H1 (cell line): Measurements from ENCODE around the gene TCTN3. TPM values are rescaled to one million over a fixed set of nuclear protein-coding genes. Genes with fewer than 3 reads are reported as not detected.

Experiments used
- CTCF ChIA-PET: fragments of 300-600 bp; sonication (Branson Sonifier 250); formaldehyde crosslinking; loops from one replicate; lab custom pipeline; 2021; ENCODE audit not compliant: partially characterized antibody; lab: Charles Lee
- POLR2A ChIA-PET: fragments of 300-600 bp; sonication (Branson Sonifier 250); formaldehyde crosslinking; loops from one replicate; lab custom pipeline; 2021; ENCODE audit warnings: inconsistent platforms; ENCODE audit not compliant: partially characterized antibody; lab: Charles Lee
- DNase-seq, 2 experiments: peaks; one replicate each; pipeline versions ENCODE4 v3.0.0 to v3.0.0-alpha.2; 2010 to 2022; ENCODE audit warnings: low spot score in 2 of 2, low read depth in 1 of 2, mixed read lengths in 1 of 2
- FAIRE-seq: peaks from 2 replicates; lab custom pipeline; 2011; peaks lifted over from hg19 to GRCh38; lab: Jason Lieb, UNC
- H2AFZ ChIP-seq: 2 replicates; pipeline ENCODE4 v1.8.1; 2012; ENCODE audit warnings: low read length, inconsistent platforms
- H2AK5ac ChIP-seq: 2 replicates; pipeline ENCODE4 v1.6.1; 2013; ENCODE audit warnings: low read depth, low read length
- H2BK120ac ChIP-seq: replicated peaks from 2 replicates; pipeline ENCODE3; 2013; ENCODE audit warnings: low read depth, low read length, inconsistent platforms
- H2BK12ac ChIP-seq: 2 replicates; pipeline ENCODE4 v1.6.1; 2013; ENCODE audit warnings: low read depth, low read length
- H2BK15ac ChIP-seq: 2 replicates; pipeline ENCODE4 v1.6.1; 2013; ENCODE audit warnings: low read length
- H2BK20ac ChIP-seq: 2 replicates; pipeline ENCODE4 v1.6.1; 2013; ENCODE audit warnings: low read length
- H2BK5ac ChIP-seq: 2 replicates; pipeline ENCODE4 v1.6.1; 2013; ENCODE audit warnings: low read depth, low read length
- H3K14ac ChIP-seq: 2 replicates; pipeline ENCODE4 v1.6.1; 2013; ENCODE audit warnings: inconsistent platforms; ENCODE audit not compliant: insufficient read length
- H3K18ac ChIP-seq: 2 replicates; pipeline ENCODE4 v1.6.1; 2013; ENCODE audit warnings: low read length; ENCODE audit errors: extremely low read depth
- H3K23ac ChIP-seq: 2 replicates; pipeline ENCODE4 v1.6.1; 2013; ENCODE audit warnings: inconsistent platforms; ENCODE audit not compliant: insufficient read length
- H3K23me2 ChIP-seq: 2 replicates; pipeline ENCODE4 v1.6.1; 2013; ENCODE audit warnings: low read depth, low read length
- H3K27ac ChIP-seq: 2 replicates; pipeline ENCODE4 v1.6.1; 2011; ENCODE audit warnings: low read depth, low read length, inconsistent platforms
- H3K27me3 ChIP-seq, 4 experiments: replicated peaks in 1 of 4; 1 replicate in 1 of 4; 2 replicates in 3 of 4; pipeline versions ENCODE4 v1.6.1 to v1.8.1; 2011 to 2013; ENCODE audit warnings: low read length in 3 of 4, mild to moderate bottlenecking in 3 of 4, inconsistent platforms in 2 of 4, mixed read lengths in 2 of 4, moderate library complexity in 1 of 4; ENCODE audit not compliant: control insufficient read depth in 3 of 4, insufficient read depth in 3 of 4; ENCODE audit errors: extremely low read depth in 1 of 4
- H3K36me3 ChIP-seq, 4 experiments: 2 replicates each; pipeline versions ENCODE4 v1.6.1 to v1.8.1; 2011 to 2013; ENCODE audit warnings: mild to moderate bottlenecking in 4 of 4, low read length in 3 of 4, moderate library complexity in 2 of 4, control low read depth in 1 of 4, inconsistent platforms in 1 of 4; ENCODE audit not compliant: insufficient read depth in 4 of 4, control insufficient read depth in 2 of 4
- H3K4ac ChIP-seq: replicated peaks from 2 replicates; pipeline ENCODE3; 2013; ENCODE audit warnings: low read length, low read depth, mixed read lengths, inconsistent platforms; ENCODE audit not compliant: insufficient read length
- H3K4me1 ChIP-seq, 4 experiments: replicated peaks in 1 of 4; 1 replicate in 1 of 4; 2 replicates in 3 of 4; pipeline versions ENCODE4 v1.6.1 to v1.8.1; 2011 to 2013; ENCODE audit warnings: low read length in 3 of 4, inconsistent platforms in 2 of 4, mixed read lengths in 1 of 4; ENCODE audit not compliant: insufficient read depth in 4 of 4, control insufficient read depth in 3 of 4
- H3K4me2 ChIP-seq, 2 experiments: 2 replicates each; pipeline versions ENCODE4 v1.6.1 to v1.8.1; 2011 to 2013; ENCODE audit warnings: low read depth in 2 of 2, low read length in 2 of 2, control low read depth in 1 of 2, inconsistent platforms in 1 of 2, mild to moderate bottlenecking in 1 of 2; ENCODE audit not compliant: insufficient read depth in 1 of 2
- H3K4me3 ChIP-seq, 4 experiments: fragments of 200-600, 300-600 bp in 1 of 4; sonication (generic), shearing (Covaris generic), sonication (Bioruptor Twin) in 1 of 4; 2 replicates each; pipeline versions ENCODE4 v1.5.1 to v1.8.1; 2011 to 2016; ENCODE audit warnings: low read length in 4 of 4, low read depth in 3 of 4, control low read depth in 2 of 4, inconsistent platforms in 2 of 4, mild to moderate bottlenecking in 2 of 4, mixed read lengths in 1 of 4, moderate library complexity in 1 of 4; ENCODE audit not compliant: insufficient read depth in 2 of 4; ENCODE audit errors: extremely low read depth in 1 of 4
- H3K56ac ChIP-seq: replicated peaks from 2 replicates; pipeline ENCODE3; 2013; ENCODE audit warnings: low read depth, mild to moderate bottlenecking, mixed read lengths, low read length, inconsistent platforms; ENCODE audit not compliant: insufficient read length
- H3K79me1 ChIP-seq: 2 replicates; pipeline ENCODE4 v1.6.1; 2013; ENCODE audit warnings: low read depth, low read length, control low read depth
- H3K79me2 ChIP-seq, 2 experiments: 2 replicates each; pipeline versions ENCODE4 v1.6.1 to v1.8.1; 2012 to 2013; ENCODE audit warnings: low read length in 2 of 2, mild to moderate bottlenecking in 2 of 2, inconsistent platforms in 1 of 2; ENCODE audit not compliant: insufficient read depth in 2 of 2, control insufficient read depth in 1 of 2
- H3K9ac ChIP-seq, 4 experiments: replicated peaks in 1 of 4; 1 replicate in 1 of 4; 2 replicates in 3 of 4; pipeline versions ENCODE4 v1.6.1 to v1.8.1; 2011 to 2013; ENCODE audit warnings: low read depth in 3 of 4, low read length in 3 of 4, control low read depth in 2 of 4, mild to moderate bottlenecking in 2 of 4, moderate library complexity in 2 of 4, inconsistent platforms in 1 of 4; ENCODE audit errors: extremely low read depth in 1 of 4
- H3K9me3 ChIP-seq, 2 experiments: 2 replicates each; pipeline versions ENCODE4 v1.6.1 to v1.8.1; 2012 to 2013; ENCODE audit warnings: mild to moderate bottlenecking in 2 of 2, moderate library complexity in 2 of 2, control low read depth in 1 of 2, inconsistent platforms in 1 of 2, low read depth in 1 of 2, low read length in 1 of 2, mixed read lengths in 1 of 2; ENCODE audit not compliant: insufficient read depth in 2 of 2
- H4K20me1 ChIP-seq, 2 experiments: replicated peaks in 1 of 2; 2 replicates each; pipeline versions ENCODE3 to v1.8.1; 2011 to 2013; ENCODE audit warnings: inconsistent platforms in 2 of 2, low read length in 2 of 2, mild to moderate bottlenecking in 1 of 2; ENCODE audit not compliant: insufficient read depth in 2 of 2, control insufficient read depth in 1 of 2
- H4K5ac ChIP-seq: 2 replicates; pipeline ENCODE4 v1.6.1; 2013; ENCODE audit warnings: low read length, low read depth, mixed read lengths, inconsistent platforms; ENCODE audit not compliant: insufficient read length
- H4K8ac ChIP-seq: 2 replicates; pipeline ENCODE4 v1.8.0; 2013; ENCODE audit warnings: mild to moderate bottlenecking, moderate library complexity, low read length, inconsistent platforms; ENCODE audit not compliant: insufficient read depth; ENCODE audit errors: extremely low read depth
- H4K91ac ChIP-seq: replicated peaks from 2 replicates; pipeline ENCODE3; 2013; ENCODE audit warnings: low read length, mixed read lengths, inconsistent platforms; ENCODE audit not compliant: insufficient read length
- CHD1 ChIP-seq: IDR thresholded peaks from 2 replicates; pipeline ENCODE4 v1.6.1; 2012; ENCODE audit warnings: low read depth, low read length, improper control_type of control experiment
- KDM4A ChIP-seq: IDR thresholded peaks from one replicate; pipeline ENCODE4 v1.7.1; 2012; ENCODE audit warnings: low read depth, mild to moderate bottlenecking, moderate library complexity, low read length, inconsistent platforms; ENCODE audit not compliant: severe bottlenecking
- MAFK ChIP-seq: IDR thresholded peaks from 2 replicates; pipeline ENCODE4 v1.6.1; 2012; ENCODE audit warnings: low read depth, mild to moderate bottlenecking, improper control_type of control experiment, low read length
- NANOG ChIP-seq: IDR thresholded peaks from 2 replicates; pipeline ENCODE4 v1.6.1; 2011; ENCODE audit warnings: low read length, low read depth, mild to moderate bottlenecking, inconsistent platforms; ENCODE audit not compliant: insufficient read depth, poor library complexity, severe bottlenecking
- SRF ChIP-seq: IDR thresholded peaks from 2 replicates; pipeline ENCODE4 v1.6.1; 2011; ENCODE audit warnings: mild to moderate bottlenecking, low read depth, low read length, moderate library complexity
- TAF7 ChIP-seq: optimal IDR thresholded peaks from 2 replicates; pipeline ENCODE3; 2011; ENCODE audit warnings: low read depth, mild to moderate bottlenecking, inconsistent platforms, low read length, moderate library complexity, borderline replicate concordance
- TBP ChIP-seq: IDR thresholded peaks from 2 replicates; pipeline ENCODE4 v1.6.1; 2011; ENCODE audit warnings: low read depth, low read length, improper control_type of control experiment
- WGBS, 2 experiments: shearing (Covaris generic) in 1 of 2; methylation state at CpG; one replicate each; pipeline versions ENCODE4 v1.1.6 to v1.1.7; 2013 to 2015; ENCODE audit warnings: low lambda C conversion rate in 2 of 2, mixed read lengths in 2 of 2, inconsistent platforms in 1 of 2, low coverage in 1 of 2, missing lambda C conversion rate in 1 of 2; ENCODE audit not compliant: insufficient replicate concordance in 2 of 2, insufficient coverage in 1 of 2, insufficient read length in 1 of 2; ENCODE audit errors: extremely low coverage in 1 of 2, missing lambda C conversion rate in 1 of 2; 5-methylcytosine and 5-hydroxymethylcytosine counted together
- polyA plus RNA-seq, 7 experiments: library from polyadenylated mRNA; depleted of rRNA in 3 of 7; stranded (reverse) in 5 of 7; unstranded in 2 of 7; fragments of >200 nt in 5 of 7; fragments of 200-250 nt in 2 of 7; gene quantifications; 1 replicate in 5 of 7; 2 replicates in 1 of 7; 4 replicates in 1 of 7; pipeline versions ENCODE4 v1.2.1 to v1.2.3, GENCODE V29; 2011 to 2013; ENCODE audit warnings: missing spikeins in 2 of 7, mixed read lengths in 2 of 7
- total RNA-seq: library from RNA; stranded (reverse); fragmentation: NEBNext Ultra II Directional; extraction: Animal tissue kit (Norgen Biotek cat#: 25700); gene quantifications from 2 replicates; pipeline ENCODE4 v1.2.1, GENCODE V29; 2021
- TF ChIP-seq, protein P1 (sequence below): IDR thresholded peaks from 2 replicates; pipeline ENCODE4 v1.6.1; 2012; ENCODE audit warnings: low read length, inconsistent platforms
- TF ChIP-seq, protein P2 (sequence below), 3 experiments: IDR thresholded peaks; 1 replicate in 2 of 3; 2 replicates in 1 of 3; pipeline versions ENCODE4 v1.5.1 to v1.6.1; 2011; ENCODE audit warnings: low read length in 3 of 3, mild to moderate bottlenecking in 3 of 3, inconsistent platforms in 2 of 3, low read depth in 1 of 3, moderate library complexity in 1 of 3; ENCODE audit not compliant: insufficient read depth in 1 of 3; ENCODE audit errors: control extremely low read depth in 1 of 3

Gene TCTN3
- total and polyA plus RNA-seq, 2 of the 8 experiments (the other 6 are each of a cell fraction or from before 2014, with no cell fraction given): 34.7 to 39.8 TPM

DNA sequence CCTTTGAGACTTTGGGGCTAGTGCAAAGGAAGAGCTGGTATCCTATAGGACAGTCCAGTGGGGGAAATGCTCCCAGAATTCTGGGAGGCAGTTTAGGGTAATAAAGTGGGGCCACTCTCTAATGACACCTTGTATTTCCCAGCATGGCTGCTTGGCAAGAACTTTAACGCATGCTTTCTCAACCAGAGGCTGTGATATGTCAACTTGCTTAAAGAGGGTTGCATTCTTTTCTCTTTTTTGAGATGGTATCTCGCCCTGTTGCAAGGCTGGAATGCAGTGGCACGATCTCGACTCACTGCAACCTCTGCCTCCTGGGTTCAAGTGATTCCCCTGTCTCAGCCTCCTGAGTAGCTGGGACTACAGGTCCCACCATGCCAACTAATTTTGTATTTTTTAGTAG, 75.6 kb downstream of the TCTN3 start:
- Histone ChIP-seq H4K5ac (no peak overlapping the region), H3K4me2 (no peak overlapping the region), H3K36me3 (peaks cover 23 to 55% (median 43%) of the 10 kb centered on the region in 4 experiments), H3K79me2 (no peaks in the 10 kb centered on the region), H3K27ac (no peak overlapping the region), H2BK12ac (no peak overlapping the region), H3K9me3 (no peaks in the 10 kb centered on the region; a peak in 1 of 4 replicates), H3K18ac (no peak overlapping the region), H3K79me1 (no peaks in the 10 kb centered on the region), H2BK5ac (no peak overlapping the region), H2BK120ac (no peak overlapping the region), H3K56ac (no peak overlapping the region), H4K20me1 (peaks cover 0 to 2% of the 10 kb centered on the region in 2 experiments), H3K23ac (no peak overlapping the region), H4K8ac (no peak overlapping the region), H2AFZ (no peak overlapping the region), H4K91ac (no peak overlapping the region), H2BK20ac (no peak overlapping the region), H2AK5ac (no peak overlapping the region), H3K4me1 (no peaks in the 10 kb centered on the region), H3K14ac (no peak overlapping the region), H3K9ac (no peak overlapping the region), H3K4ac (no peak overlapping the region), H3K27me3 (no peaks in the 10 kb centered on the region), H3K23me2 (no peaks in the 10 kb centered on the region), H2BK15ac (no peak overlapping the region), H3K4me3 (no peak overlapping the region)
- DNase-seq (no peak), FAIRE-seq (no peak)
- 80% methylated on average over 4 of the region's 4 CpGs; no CpG with 5 or more reads in 1 of the 2 experiments for WGBS, 2 experiments
- CTCF ChIA-PET: interaction anchor here (1.7 kb wide), 1 partner anchor 245 kb away, joined by 3 read pairs; no protein-coding TSS in a partner anchor
- POLR2A ChIA-PET: no interaction called here
- TF ChIP-seq, protein P1, sequence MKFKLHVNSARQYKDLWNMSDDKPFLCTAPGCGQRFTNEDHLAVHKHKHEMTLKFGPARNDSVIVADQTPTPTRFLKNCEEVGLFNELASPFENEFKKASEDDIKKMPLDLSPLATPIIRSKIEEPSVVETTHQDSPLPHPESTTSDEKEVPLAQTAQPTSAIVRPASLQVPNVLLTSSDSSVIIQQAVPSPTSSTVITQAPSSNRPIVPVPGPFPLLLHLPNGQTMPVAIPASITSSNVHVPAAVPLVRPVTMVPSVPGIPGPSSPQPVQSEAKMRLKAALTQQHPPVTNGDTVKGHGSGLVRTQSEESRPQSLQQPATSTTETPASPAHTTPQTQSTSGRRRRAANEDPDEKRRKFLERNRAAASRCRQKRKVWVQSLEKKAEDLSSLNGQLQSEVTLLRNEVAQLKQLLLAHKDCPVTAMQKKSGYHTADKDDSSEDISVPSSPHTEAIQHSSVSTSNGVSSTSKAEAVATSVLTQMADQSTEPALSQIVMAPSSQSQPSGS: no peak
- TF ChIP-seq CHD1 (no peak), MAFK (no peak), TBP (no peak), NANOG (no peak), SRF (no peak), TAF7 (no peak), KDM4A (no peak)
- TF ChIP-seq, protein P2, sequence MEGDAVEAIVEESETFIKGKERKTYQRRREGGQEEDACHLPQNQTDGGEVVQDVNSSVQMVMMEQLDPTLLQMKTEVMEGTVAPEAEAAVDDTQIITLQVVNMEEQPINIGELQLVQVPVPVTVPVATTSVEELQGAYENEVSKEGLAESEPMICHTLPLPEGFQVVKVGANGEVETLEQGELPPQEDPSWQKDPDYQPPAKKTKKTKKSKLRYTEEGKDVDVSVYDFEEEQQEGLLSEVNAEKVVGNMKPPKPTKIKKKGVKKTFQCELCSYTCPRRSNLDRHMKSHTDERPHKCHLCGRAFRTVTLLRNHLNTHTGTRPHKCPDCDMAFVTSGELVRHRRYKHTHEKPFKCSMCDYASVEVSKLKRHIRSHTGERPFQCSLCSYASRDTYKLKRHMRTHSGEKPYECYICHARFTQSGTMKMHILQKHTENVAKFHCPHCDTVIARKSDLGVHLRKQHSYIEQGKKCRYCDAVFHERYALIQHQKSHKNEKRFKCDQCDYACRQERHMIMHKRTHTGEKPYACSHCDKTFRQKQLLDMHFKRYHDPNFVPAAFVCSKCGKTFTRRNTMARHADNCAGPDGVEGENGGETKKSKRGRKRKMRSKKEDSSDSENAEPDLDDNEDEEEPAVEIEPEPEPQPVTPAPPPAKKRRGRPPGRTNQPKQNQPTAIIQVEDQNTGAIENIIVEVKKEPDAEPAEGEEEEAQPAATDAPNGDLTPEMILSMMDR (IDR thresholded peaks at IDR 0.05; ENCODE audit: control extremely low read depth in 1 of 3, insufficient read depth in 1 of 3, low read depth in 1 of 3, low read length in 3 of 3): no peak
